Osteocyte (in vitro differentiated cells): ENCODE measurements around the gene CCDC148. TPM values are rescaled to one million over a fixed set of nuclear protein-coding genes. Genes with fewer than 3 reads are reported as not detected.

Experiments used
- DNase-seq: peaks from one replicate; pipeline ENCODE4 v3.0.0; 2021; ENCODE audit warnings: mixed read lengths; ENCODE audit not compliant: unreplicated experiment; ENCODE audit errors: extremely low spot score
- H3K27ac Mint-ChIP-seq: one replicate; pipeline ENCODE4 v1.8.0; 2021; ENCODE audit warnings: mild to moderate bottlenecking, mixed read lengths; ENCODE audit not compliant: unreplicated experiment
- H3K27me3 Mint-ChIP-seq: one replicate; pipeline ENCODE4 v1.8.0; 2021; ENCODE audit warnings: mixed read lengths; ENCODE audit not compliant: unreplicated experiment
- H3K36me3 Mint-ChIP-seq: one replicate; pipeline ENCODE4 v1.8.0; 2021; ENCODE audit warnings: mixed read lengths; ENCODE audit not compliant: unreplicated experiment
- H3K4me1 Mint-ChIP-seq: one replicate; pipeline ENCODE4 v1.8.0; 2021; ENCODE audit warnings: mixed read lengths; ENCODE audit not compliant: unreplicated experiment
- H3K4me3 Mint-ChIP-seq: one replicate; pipeline ENCODE4 v1.8.0; 2021; ENCODE audit warnings: mild to moderate bottlenecking, moderate library complexity, mixed read lengths; ENCODE audit not compliant: unreplicated experiment
- H3K9me3 Mint-ChIP-seq: one replicate; pipeline ENCODE4 v1.8.0; 2021; ENCODE audit warnings: mixed read lengths; ENCODE audit not compliant: unreplicated experiment
- CTCF ChIP-seq: fragments of 200-600 bp; sonication (generic); IDR thresholded peaks from 2 replicates; pipeline ENCODE4 v1.5.0; 2021; ENCODE audit warnings: antibody characterized with exemption, mild to moderate bottlenecking, moderate library complexity
- total RNA-seq: library from RNA; stranded (reverse); gene quantifications from 2 replicates; pipeline ENCODE4 v1.2.1, GENCODE V29; 2021

CCDC148 gene
- total RNA-seq, 1 donor from 2014 or later = 2.8 TPM

GRCh38 chr2:158142165-158142564 lies 314.4 kb downstream of the CCDC148 start:
- TF ChIP-seq CTCF = no peak
- Mint-ChIP-seq H3K4me1 (peaks cover 7% of the 10 kb centered on the region), H3K4me3 (no peak overlapping the region), H3K9me3 (peaks cover 12% of the 10 kb centered on the region), H3K36me3 (no peaks in the 10 kb centered on the region), H3K27ac (no peak overlapping the region), H3K27me3 (peaks cover 10% of the 10 kb centered on the region)
- no peak for DNase-seq

GRCh38 chr2:158140201-158140600 lies 316.4 kb downstream of the CCDC148 start:
- peaks cover 7% of the 10 kb centered on the region for H3K27me3 Mint-ChIP-seq
- TF ChIP-seq CTCF = no peak
- no peak overlapping the region for H3K4me3 Mint-ChIP-seq
- no peak for DNase-seq
- peaks cover 7% of the 10 kb centered on the region for H3K4me1 Mint-ChIP-seq
- H3K27ac Mint-ChIP-seq = no peak overlapping the region
- no peaks in the 10 kb centered on the region for H3K36me3 Mint-ChIP-seq
- H3K9me3 Mint-ChIP-seq = no peaks in the 10 kb centered on the region

GRCh38 chr2:158138255-158138654 lies 318.3 kb downstream of the CCDC148 start:
- H3K27ac Mint-ChIP-seq = no peak overlapping the region
- H3K4me3 Mint-ChIP-seq = no peak overlapping the region
- no peak for DNase-seq
- no peaks in the 10 kb centered on the region for H3K36me3 Mint-ChIP-seq
- H3K4me1 Mint-ChIP-seq = peaks cover 12% of the 10 kb centered on the region
- H3K9me3 Mint-ChIP-seq = no peaks in the 10 kb centered on the region
- H3K27me3 Mint-ChIP-seq = peaks cover 7% of the 10 kb centered on the region
- TF ChIP-seq CTCF = no peak

GRCh38 chr2:158135096-158135495 lies 321.5 kb downstream of the CCDC148 start:
- no peak overlapping the region for H3K27ac Mint-ChIP-seq
- H3K4me1 Mint-ChIP-seq = peaks cover 14% of the 10 kb centered on the region
- no peak overlapping the region for H3K4me3 Mint-ChIP-seq
- no peaks in the 10 kb centered on the region for H3K27me3 Mint-ChIP-seq
- TF ChIP-seq CTCF = no peak
- DNase-seq = no peak
- H3K9me3 Mint-ChIP-seq = no peaks in the 10 kb centered on the region
- no peaks in the 10 kb centered on the region for H3K36me3 Mint-ChIP-seq

- H3K36me3 Mint-ChIP-seq = no peaks in the 10 kb centered on the region
- no peaks in the 10 kb centered on the region for H3K9me3 Mint-ChIP-seq
- H3K27me3 Mint-ChIP-seq = no peaks in the 10 kb centered on the region
- peaks cover 14% of the 10 kb centered on the region for H3K4me1 Mint-ChIP-seq
- H3K27ac Mint-ChIP-seq = no peak overlapping the region
- no peak for TF ChIP-seq CTCF
- H3K4me3 Mint-ChIP-seq = no peak overlapping the region
- DNase-seq = no peak
Measured at GRCh38 chr2:158134655-158135054, 321.9 kb downstream of the CCDC148 start.
